ENCODE measurements around the gene UBA6. TPM values are rescaled to one million over a fixed set of nuclear protein-coding genes. Genes with fewer than 3 reads are reported as not detected.
"Not testable (repeated sequence)": the region's sequence is repeated elsewhere in the genome, so short reads cannot be mapped to it uniquely, and the experiment has no call there.

The UBA6 gene
- total RNA-seq, 1 donor from 2014 or later = 141 TPM

- peaks cover 19% of the 10 kb centered on the region for H3K4me1 Mint-ChIP-seq (ENCODE audit: low read depth, unreplicated experiment)
- TF ChIP-seq EZH2 (IDR thresholded peaks at IDR 0.05; ENCODE audit: insufficient read depth, low read length) (no peak), CTCF (IDR thresholded peaks at IDR 0.05; ENCODE audit: insufficient read depth, low read depth, low read length) (no peak)
- Histone ChIP-seq H3K9me3 (ENCODE audit: insufficient read depth, low read depth, low read length) (no peaks in the 10 kb centered on the region), H3K27me3 (ENCODE audit: insufficient read depth, low read length) (no peaks in the 10 kb centered on the region), H3K4me1 (ENCODE audit: insufficient read depth, low read length) (peaks cover 15% of the 10 kb centered on the region), H3K36me3 (ENCODE audit: insufficient read depth, low read length) (no peaks in the 10 kb centered on the region), H2AFZ (ENCODE audit: low read depth, low read length) (no peak overlapping the region), H3K9ac (ENCODE audit: low read length) (no peak overlapping the region), H4K20me1 (ENCODE audit: insufficient read depth, low read length) (peaks cover 4% of the 10 kb centered on the region), H3K4me3 (ENCODE audit: insufficient read depth, low read depth, low read length) (no peak overlapping the region), H3K4me2 (ENCODE audit: low read length) (no peak overlapping the region), H3K79me2 (ENCODE audit: insufficient read depth, low read length) (peaks cover 46% of the 10 kb centered on the region), H3K27ac (ENCODE audit: low read depth, low read length) (no peak overlapping the region)
- DNase-seq (ENCODE audit: low read depth) = no peak
- H3K4me3 Mint-ChIP-seq (ENCODE audit: unreplicated experiment) = no peak overlapping the region
- H3K27me3 Mint-ChIP-seq (ENCODE audit: low read depth, unreplicated experiment) = no peaks in the 10 kb centered on the region
- H3K27ac Mint-ChIP-seq (ENCODE audit: unreplicated experiment) = peak overlapping the region; percentile 83
- no peak for FAIRE-seq
- peaks cover 3% of the 10 kb centered on the region for H3K9me3 Mint-ChIP-seq (ENCODE audit: unreplicated experiment)
- H3K36me3 Mint-ChIP-seq (ENCODE audit: low read depth, unreplicated experiment) = peaks cover 11% of the 10 kb centered on the region
Observed at GRCh38 chr4:67712000-67712625, 11.2 kb upstream of the UBA6 start.

GRCh38 chr4:67706682-67707081, 5.7 kb upstream of the UBA6 start:
- H3K36me3 Mint-ChIP-seq (ENCODE audit: low read depth, unreplicated experiment); H3K9me3 ChIP-seq (ENCODE audit: insufficient read depth, low read depth, low read length); H4K20me1 ChIP-seq (ENCODE audit: insufficient read depth, low read length); H3K36me3 ChIP-seq (ENCODE audit: insufficient read depth, low read length); H3K4me2 ChIP-seq (ENCODE audit: low read length); H3K27ac ChIP-seq (ENCODE audit: low read depth, low read length); H3K27me3 ChIP-seq (ENCODE audit: insufficient read depth, low read length); H3K4me3 Mint-ChIP-seq (ENCODE audit: unreplicated experiment); H3K9me3 Mint-ChIP-seq (ENCODE audit: unreplicated experiment); H3K9ac ChIP-seq (ENCODE audit: low read length); H3K27ac Mint-ChIP-seq (ENCODE audit: unreplicated experiment); H3K4me1 Mint-ChIP-seq (ENCODE audit: low read depth, unreplicated experiment); DNase-seq (ENCODE audit: low read depth); H2AFZ ChIP-seq (ENCODE audit: low read depth, low read length); H3K4me3 ChIP-seq (ENCODE audit: insufficient read depth, low read depth, low read length); H3K4me1 ChIP-seq (ENCODE audit: insufficient read depth, low read length); FAIRE-seq; H3K27me3 Mint-ChIP-seq (ENCODE audit: low read depth, unreplicated experiment): not testable (repeated sequence)
- peaks cover 81% of the 10 kb centered on the region for H3K79me2 ChIP-seq (ENCODE audit: insufficient read depth, low read length)

- no peaks in the 10 kb centered on the region for H3K9me3 ChIP-seq (ENCODE audit: insufficient read depth, low read depth, low read length)
- H2AFZ ChIP-seq (ENCODE audit: low read depth, low read length) = no peak overlapping the region
- Mint-ChIP-seq H3K4me3 (ENCODE audit: unreplicated experiment) (no peak overlapping the region), H3K27ac (ENCODE audit: unreplicated experiment) (no peak overlapping the region), H3K27me3 (ENCODE audit: low read depth, unreplicated experiment) (no peaks in the 10 kb centered on the region), H3K36me3 (ENCODE audit: low read depth, unreplicated experiment) (peaks cover 7% of the 10 kb centered on the region), H3K4me1 (ENCODE audit: low read depth, unreplicated experiment) (peaks cover 4% of the 10 kb centered on the region), H3K9me3 (ENCODE audit: unreplicated experiment) (peaks cover 4% of the 10 kb centered on the region)
- H4K20me1 ChIP-seq (ENCODE audit: insufficient read depth, low read length) = peaks cover 4% of the 10 kb centered on the region
- DNase-seq (ENCODE audit: low read depth) (no peak), FAIRE-seq (no peak)
- no peak overlapping the region for H3K4me3 ChIP-seq (ENCODE audit: insufficient read depth, low read depth, low read length)
- no peaks in the 10 kb centered on the region for H3K27me3 ChIP-seq (ENCODE audit: insufficient read depth, low read length)
- TF ChIP-seq CTCF (IDR thresholded peaks at IDR 0.05; ENCODE audit: insufficient read depth, low read depth, low read length) = no peak
- no peak for TF ChIP-seq EZH2 (IDR thresholded peaks at IDR 0.05; ENCODE audit: insufficient read depth, low read length)
- no peak overlapping the region for H3K9ac ChIP-seq (ENCODE audit: low read length)
- no peaks in the 10 kb centered on the region for H3K36me3 ChIP-seq (ENCODE audit: insufficient read depth, low read length)
- H3K79me2 ChIP-seq (ENCODE audit: insufficient read depth, low read length) = peaks cover 90% of the 10 kb centered on the region
- no peaks in the 10 kb centered on the region for H3K4me1 ChIP-seq (ENCODE audit: insufficient read depth, low read length)
- no peak overlapping the region for H3K4me2 ChIP-seq (ENCODE audit: low read length)
- no peak overlapping the region for H3K27ac ChIP-seq (ENCODE audit: low read depth, low read length)
Observed at GRCh38 chr4:67704843-67705242, 3.9 kb upstream of the UBA6 start.

Data from astrocyte (in vitro differentiated cells and primary cell).